CD4-positive, alpha-beta memory T cell (primary cell): ENCODE measurements around the gene ADD2. TPM values are rescaled to one million over a fixed set of nuclear protein-coding genes. Genes with fewer than 3 reads are reported as not detected.
"Not testable (repeated sequence)": the region's sequence is repeated elsewhere in the genome, so short reads cannot be mapped to it uniquely, and the experiment has no call there.

Experiments used
- CTCF ChIA-PET: fragments of 350-600 bp; sonication (Branson Sonifier 250); formaldehyde crosslinking; loops from one replicate; lab custom pipeline; 2021; ENCODE audit warnings: inconsistent platforms; ENCODE audit not compliant: partially characterized antibody; lab: Charles Lee
- POLR2A ChIA-PET: fragments of 350-600 bp; sonication (Branson Sonifier 250); formaldehyde crosslinking; loops from one replicate; lab custom pipeline; 2021; ENCODE audit not compliant: partially characterized antibody; lab: Charles Lee
- DNase-seq, 5 donors: peaks; one replicate each; pipeline versions ENCODE4 v3.0.0 to v3.0.0-alpha.2; 2020 to 2022; ENCODE audit warnings: mixed read lengths in 1 of 5
- H3K27ac ChIP-seq: one replicate; pipeline ENCODE4 v1.7.0; 2013; ENCODE audit warnings: low read depth, low read length
- H3K27me3 ChIP-seq: 2 replicates; pipeline ENCODE4 v1.7.0; 2013; ENCODE audit warnings: mild to moderate bottlenecking, low read length, moderate library complexity; ENCODE audit not compliant: insufficient read depth
- H3K36me3 ChIP-seq: 2 replicates; pipeline ENCODE4 v1.7.0; 2013; ENCODE audit warnings: mild to moderate bottlenecking, low read length, moderate library complexity; ENCODE audit not compliant: insufficient read depth
- H3K4me1 ChIP-seq: 2 replicates; pipeline ENCODE4 v1.7.0; 2013; ENCODE audit warnings: mild to moderate bottlenecking, low read length, moderate library complexity; ENCODE audit not compliant: insufficient read depth
- H3K4me3 ChIP-seq, 2 donors: one replicate each; pipeline ENCODE4 v1.7.0; 2013; ENCODE audit warnings: low read length in 2 of 2, mild to moderate bottlenecking in 1 of 2
- H3K9me3 ChIP-seq, 2 donors: one replicate each; pipeline ENCODE4 v1.7.0; 2013; ENCODE audit warnings: low read length in 2 of 2, control low read depth in 1 of 2; ENCODE audit not compliant: control insufficient read depth in 1 of 2
- H3K27ac Mint-ChIP-seq, 7 donors: one replicate each; pipeline ENCODE4 v1.8.0; 2020 to 2021; ENCODE audit warnings: mixed read lengths in 7 of 7, mild to moderate bottlenecking in 6 of 7, inconsistent platforms in 3 of 7, moderate library complexity in 3 of 7
- H3K27me3 Mint-ChIP-seq, 2 donors: one replicate each; pipeline ENCODE4 v1.8.0; 2020 to 2021; ENCODE audit warnings: mixed read lengths in 2 of 2
- H3K36me3 Mint-ChIP-seq, 2 donors: one replicate each; pipeline ENCODE4 v1.8.0; 2020 to 2021; ENCODE audit warnings: mixed read lengths in 2 of 2, inconsistent platforms in 1 of 2, mild to moderate bottlenecking in 1 of 2
- H3K4me1 Mint-ChIP-seq, 4 donors: one replicate each; pipeline ENCODE4 v1.8.0; 2020 to 2021; ENCODE audit warnings: mixed read lengths in 4 of 4, mild to moderate bottlenecking in 1 of 4
- H3K4me3 Mint-ChIP-seq, 8 donors: one replicate each; pipeline ENCODE4 v1.8.0; 2020 to 2021; ENCODE audit warnings: mixed read lengths in 8 of 8, mild to moderate bottlenecking in 7 of 8, moderate library complexity in 6 of 8, inconsistent platforms in 3 of 8
- H3K9me3 Mint-ChIP-seq, 8 donors: one replicate each; pipeline ENCODE4 v1.8.0; 2020 to 2021; ENCODE audit warnings: mixed read lengths in 8 of 8, mild to moderate bottlenecking in 5 of 8, inconsistent platforms in 3 of 8, moderate library complexity in 1 of 8
- intact Hi-C: fragments of 100-400 bp; cut with micrococcal nuclease; formaldehyde crosslinking; loops from one replicate; pipeline ENCODE4 v1.15.1; 2023
- polyA plus RNA-seq, 2 donors: library from polyadenylated mRNA; unstranded; fragments of 300-500 nt; fragmentation: Illumina TruSeq; gene quantifications; one replicate each; pipeline ENCODE4 v1.2.3, GENCODE V29; 2021
- total RNA-seq, 2 experiments: library from RNA; stranded (reverse); gene quantifications; one replicate each; pipeline ENCODE4 v1.2.3, GENCODE V29; 2021

The ADD2 gene
- total and polyA plus RNA-seq, 4 experiments from 2014 or later = 0.41 to 1.1 (median 0.94) TPM; not detected in 1

- Histone ChIP-seq H3K27me3 (no peaks in the 10 kb centered on the region), H3K27ac (no peak overlapping the region), H3K4me3 (no peak overlapping the region), H3K36me3 (no peaks in the 10 kb centered on the region), H3K9me3 (no peaks in the 10 kb centered on the region), H3K4me1 (no peaks in the 10 kb centered on the region)
- H3K27me3 Mint-ChIP-seq = peaks cover 10 to 13% of the 10 kb centered on the region in 2 donors
- no peaks in the 10 kb centered on the region for H3K36me3 Mint-ChIP-seq
- H3K4me3 Mint-ChIP-seq = peak overlapping the region in 1 of 8 donors; percentile 19
- H3K27ac Mint-ChIP-seq = no peak overlapping the region
- H3K9me3 Mint-ChIP-seq = no peaks in the 10 kb centered on the region
- H3K4me1 Mint-ChIP-seq = no peaks in the 10 kb centered on the region
- ChIA-PET POLR2A (no interaction called here), CTCF (interaction anchor here (0.9 to 2.0 kb wide), 3 partner anchors 9 to 20 kb away, joined by 3 to 13 read pairs (median 4); no protein-coding TSS in a partner anchor)
- no peak for DNase-seq
- intact Hi-C loops = no loop called here
These were observed 141.6 kb downstream of the ADD2 start for GRCh38 chr2:70626254-70626990.

- intact Hi-C loops, H3K4me1 Mint-ChIP-seq, H3K36me3 Mint-ChIP-seq: not testable (repeated sequence)
These were observed 146.5 kb downstream of the ADD2 start for GRCh38 chr2:70621536-70621935.

GRCh38 chr2:70620020-70620419, 148.0 kb downstream of the ADD2 start:
- CTCF ChIA-PET = interaction anchor here (1.3 to 9.0 kb wide), 8 partner anchors 9 to 317 kb away, joined by 3 to 136 read pairs (median 15); partner anchors contain the start of gene FAM136A

More at GRCh38 chr2:70621536-70621935, 146.5 kb downstream of the ADD2 start:
- peaks cover 6 to 20% of the 10 kb centered on the region in 2 donors for H3K27me3 Mint-ChIP-seq
- H3K4me1 ChIP-seq, H3K27ac ChIP-seq, POLR2A ChIA-PET, H3K9me3 ChIP-seq, H3K36me3 ChIP-seq, H3K4me3 ChIP-seq, CTCF ChIA-PET, H3K9me3 Mint-ChIP-seq, H3K27me3 ChIP-seq, DNase-seq: not testable (repeated sequence)
- H3K4me3 Mint-ChIP-seq = peak overlapping the region in 1 of 8 donors; percentile 19
- peak overlapping the region in 1 of 7 donors; percentile 39 for H3K27ac Mint-ChIP-seq

GRCh38 chr2:70619167-70619566, 148.8 kb downstream of the ADD2 start:
- ChIA-PET CTCF (interaction anchor here (0.8 to 9.0 kb wide), 14 partner anchors 9 to 316 kb away, joined by 3 to 136 read pairs (median 6); partner anchors contain the start of gene FAM136A), POLR2A (interaction anchor here (3.0 kb wide), 1 partner anchor 20 kb away, joined by 9 read pairs; no protein-coding TSS in a partner anchor)
- H3K4me1 Mint-ChIP-seq = no peaks in the 10 kb centered on the region
- Histone ChIP-seq H3K27me3 (no peaks in the 10 kb centered on the region), H3K4me3 (no peak overlapping the region), H3K27ac (no peak overlapping the region), H3K4me1 (no peaks in the 10 kb centered on the region), H3K9me3 (no peaks in the 10 kb centered on the region), H3K36me3 (no peaks in the 10 kb centered on the region)
- intact Hi-C loops = loop anchor here (10.0 kb wide), 2 partner anchors 704 to 894 kb away; partner anchors contain the start of gene MXD1
- no peaks in the 10 kb centered on the region for H3K9me3 Mint-ChIP-seq
- DNase-seq = no peak
- peak overlapping the region in 1 of 7 donors; percentile 32 for H3K27ac Mint-ChIP-seq
- no peak overlapping the region for H3K4me3 Mint-ChIP-seq
- peaks cover 7 to 20% of the 10 kb centered on the region in 2 donors for H3K27me3 Mint-ChIP-seq
- no peaks in the 10 kb centered on the region for H3K36me3 Mint-ChIP-seq

More at GRCh38 chr2:70620020-70620419, 148.0 kb downstream of the ADD2 start:
- Mint-ChIP-seq H3K27ac (no peak overlapping the region), H3K36me3 (no peaks in the 10 kb centered on the region), H3K9me3 (no peaks in the 10 kb centered on the region), H3K4me1 (no peaks in the 10 kb centered on the region), H3K27me3 (peaks cover 6 to 20% of the 10 kb centered on the region in 2 donors), H3K4me3 (no peak overlapping the region)
- POLR2A ChIA-PET = no interaction called here
- no peaks in the 10 kb centered on the region for H3K9me3 ChIP-seq
- no peaks in the 10 kb centered on the region for H3K27me3 ChIP-seq
- no peaks in the 10 kb centered on the region for H3K36me3 ChIP-seq
- H3K4me1 ChIP-seq = no peaks in the 10 kb centered on the region
- H3K4me3 ChIP-seq = no peak overlapping the region
- intact Hi-C loops = no loop called here
- no peak overlapping the region for H3K27ac ChIP-seq
- DNase-seq = no peak

GRCh38 chr2:70616168-70616694, 151.8 kb downstream of the ADD2 start:
- Mint-ChIP-seq H3K36me3 (no peaks in the 10 kb centered on the region), H3K4me1 (no peaks in the 10 kb centered on the region), H3K27me3 (peaks cover 4 to 19% of the 10 kb centered on the region in 2 donors), H3K4me3 (no peak overlapping the region), H3K27ac (no peak overlapping the region), H3K9me3 (no peaks in the 10 kb centered on the region)
- Histone ChIP-seq H3K9me3 (no peaks in the 10 kb centered on the region), H3K36me3 (no peaks in the 10 kb centered on the region), H3K27me3 (no peaks in the 10 kb centered on the region), H3K4me3 (no peak overlapping the region), H3K4me1 (no peaks in the 10 kb centered on the region), H3K27ac (no peak overlapping the region)
- CTCF ChIA-PET = interaction anchor here (0.8 to 9.0 kb wide), 6 partner anchors 11 to 313 kb away, joined by 3 to 136 read pairs (median 4); partner anchors contain the start of gene FAM136A
- intact Hi-C loops = loop anchor here (10.0 kb wide), 2 partner anchors 701 to 891 kb away; partner anchors contain the start of gene MXD1
- POLR2A ChIA-PET = no interaction called here
- DNase-seq = no peak

- H3K9me3 ChIP-seq = no peaks in the 10 kb centered on the region
- H3K4me1 ChIP-seq = no peaks in the 10 kb centered on the region
- H3K27ac ChIP-seq = no peak overlapping the region
- H3K4me3 Mint-ChIP-seq = no peak overlapping the region
- no peaks in the 10 kb centered on the region for H3K4me1 Mint-ChIP-seq
- DNase-seq = no peak
- no peaks in the 10 kb centered on the region for H3K27me3 ChIP-seq
- no peak overlapping the region for H3K27ac Mint-ChIP-seq
- ChIA-PET CTCF (interaction anchor here (0.9 to 9.0 kb wide), 5 partner anchors 13 to 312 kb away, joined by 3 to 136 read pairs (median 3); partner anchors contain the start of gene FAM136A), POLR2A (no interaction called here)
- peaks cover 6 to 16% of the 10 kb centered on the region in 2 donors for H3K27me3 Mint-ChIP-seq
- H3K4me3 ChIP-seq = no peak overlapping the region
- no peaks in the 10 kb centered on the region for H3K36me3 ChIP-seq
- H3K36me3 Mint-ChIP-seq = no peaks in the 10 kb centered on the region
- H3K9me3 Mint-ChIP-seq = no peaks in the 10 kb centered on the region
- intact Hi-C loops = loop anchor here (10.0 kb wide), 2 partner anchors 700 to 890 kb away; partner anchors contain the start of gene MXD1
These were observed 152.8 kb downstream of the ADD2 start for GRCh38 chr2:70615222-70615621.

GRCh38 chr2:70613521-70613920, 154.5 kb downstream of the ADD2 start:
- no peak overlapping the region for H3K27ac ChIP-seq
- DNase-seq = no peak
- Mint-ChIP-seq H3K9me3 (no peaks in the 10 kb centered on the region), H3K27ac (no peak overlapping the region), H3K4me1 (no peaks in the 10 kb centered on the region), H3K36me3 (no peaks in the 10 kb centered on the region), H3K27me3 (peaks cover 4 to 15% of the 10 kb centered on the region in 2 donors), H3K4me3 (no peak overlapping the region)
- no peaks in the 10 kb centered on the region for H3K4me1 ChIP-seq
- intact Hi-C loops = loop anchor here (10.0 kb wide), 2 partner anchors 699 to 889 kb away; partner anchors contain the start of gene MXD1
- POLR2A ChIA-PET = no interaction called here
- H3K36me3 ChIP-seq = no peaks in the 10 kb centered on the region
- no peak overlapping the region for H3K4me3 ChIP-seq
- H3K9me3 ChIP-seq = no peaks in the 10 kb centered on the region
- CTCF ChIA-PET = interaction anchor here (7.3 to 9.0 kb wide), 2 partner anchors 272 to 311 kb away, joined by 125 to 136 read pairs; partner anchors contain the start of gene FAM136A
- no peaks in the 10 kb centered on the region for H3K27me3 ChIP-seq
